Endothelial cell of umbilical vein (primary cell): ENCODE data around the gene USHBP1. TPM values are rescaled to one million over a fixed set of nuclear protein-coding genes. Genes with fewer than 3 reads are reported as not detected.

Experiments
- BruUV-seq: library from RNA; stranded (reverse); fragments of 400-500 nt; replicated peaks from 2 replicates; lab custom pipeline; 2021; lab: Mats Ljungman, UMichigan
- CTCF ChIA-PET: fragments of 300-600, 350-600 bp; sonication (Branson Sonifier 250); formaldehyde crosslinking; loops from one replicate; lab custom pipeline; 2021; ENCODE audit warnings: antibody characterized with exemption, inconsistent platforms; lab: Charles Lee
- POLR2A ChIA-PET: fragments of 300-600, 350-600 bp; sonication (Branson Sonifier 250); formaldehyde crosslinking; loops from one replicate; lab custom pipeline; 2021; ENCODE audit warnings: antibody characterized with exemption, inconsistent platforms; lab: Charles Lee
- DNase-seq: peaks from one replicate; pipeline ENCODE4 v3.0.0-alpha.2; 2011; ENCODE audit warnings: low read depth, low spot score
- FAIRE-seq: peaks from 2 replicates; lab custom pipeline; 2011; peaks lifted over from hg19 to GRCh38; lab: Jason Lieb, UNC
- H2AFZ ChIP-seq: 2 replicates; pipeline ENCODE4 v1.6.0; 2012; ENCODE audit warnings: low read depth, low read length, control low read depth, inconsistent platforms
- H3K27ac ChIP-seq: 2 replicates; pipeline ENCODE4 v1.5.1; 2011; ENCODE audit warnings: low read depth, mild to moderate bottlenecking, control low read depth, low read length, moderate library complexity; ENCODE audit not compliant: insufficient read depth
- H3K27me3 ChIP-seq, 2 experiments: 2 replicates each; pipeline versions ENCODE4 v1.6.0 to v1.6.1; 2011; ENCODE audit warnings: low read length in 2 of 2, mixed read lengths in 1 of 2; ENCODE audit not compliant: control insufficient read depth in 2 of 2, insufficient read depth in 2 of 2
- H3K36me3 ChIP-seq, 2 experiments: 2 replicates in 1 of 2; 3 replicates in 1 of 2; pipeline ENCODE4 v1.5.1; 2011; ENCODE audit warnings: low read length in 2 of 2, mild to moderate bottlenecking in 1 of 2, moderate library complexity in 1 of 2; ENCODE audit not compliant: control insufficient read depth in 2 of 2, insufficient read depth in 2 of 2; ENCODE audit errors: extremely low read depth in 1 of 2
- H3K4me1 ChIP-seq: 3 replicates; pipeline ENCODE4 v1.5.1; 2011; ENCODE audit warnings: mild to moderate bottlenecking, low read length; ENCODE audit not compliant: control insufficient read depth, insufficient read depth; ENCODE audit errors: extremely low read depth
- H3K4me2 ChIP-seq: 2 replicates; pipeline ENCODE4 v1.6.1; 2011; ENCODE audit warnings: low read length, control low read depth, mixed read lengths; ENCODE audit not compliant: insufficient read depth
- H3K4me3 ChIP-seq, 3 experiments: fragments of 200-600 bp in 1 of 3; sonication (generic), shearing (Covaris generic) in 1 of 3; replicated peaks in 1 of 3; 2 replicates each; pipeline ENCODE4 v1.5.1; 2011 to 2016; ENCODE audit warnings: control low read depth in 3 of 3, low read length in 3 of 3, mild to moderate bottlenecking in 2 of 3, inconsistent platforms in 1 of 3, low read depth in 1 of 3, moderate library complexity in 1 of 3; ENCODE audit not compliant: insufficient read depth in 1 of 3
- H3K79me2 ChIP-seq: 2 replicates; pipeline ENCODE4 v1.6.0; 2012; ENCODE audit warnings: low read length, inconsistent platforms; ENCODE audit not compliant: control insufficient read depth, insufficient read depth
- H3K9ac ChIP-seq: replicated peaks from 2 replicates; pipeline ENCODE3; 2011; ENCODE audit warnings: low read length, control low read depth; ENCODE audit not compliant: insufficient read depth; ENCODE audit errors: extremely low read depth
- H3K9me1 ChIP-seq: replicated peaks from 3 replicates; pipeline ENCODE4 v1.6.0; 2011; ENCODE audit warnings: mild to moderate bottlenecking, low read length; ENCODE audit not compliant: control insufficient read depth, insufficient read depth; ENCODE audit errors: extremely low read depth
- H3K9me3 ChIP-seq: replicated peaks from 2 replicates; pipeline ENCODE4 v1.5.1; 2012; ENCODE audit warnings: low read length, inconsistent platforms; ENCODE audit not compliant: control insufficient read depth, insufficient read depth
- H4K20me1 ChIP-seq: replicated peaks from 2 replicates; pipeline ENCODE3; 2011; ENCODE audit warnings: mild to moderate bottlenecking, low read length; ENCODE audit not compliant: control insufficient read depth, insufficient read depth; ENCODE audit errors: extremely low read depth
- EZH2 ChIP-seq: IDR thresholded peaks from 2 replicates; pipeline ENCODE4 v1.6.1; 2012; ENCODE audit warnings: borderline replicate concordance, low read depth, mild to moderate bottlenecking, moderate library complexity, low read length, inconsistent platforms; ENCODE audit not compliant: severe bottlenecking
- FOS ChIP-seq: IDR thresholded peaks from 2 replicates; pipeline ENCODE4 v1.6.1; 2011; ENCODE audit warnings: mild to moderate bottlenecking, low read length, moderate library complexity, borderline replicate concordance; ENCODE audit not compliant: insufficient read depth
- GATA2 ChIP-seq: IDR thresholded peaks from 2 replicates; pipeline ENCODE4 v1.7.0; 2011; ENCODE audit warnings: low read depth, mild to moderate bottlenecking, moderate library complexity, mixed read lengths, low read length; ENCODE audit not compliant: insufficient read length, insufficient read depth
- JUN ChIP-seq: IDR thresholded peaks from 2 replicates; pipeline ENCODE4 v1.6.1; 2011; ENCODE audit warnings: borderline replicate concordance, low read depth; ENCODE audit not compliant: insufficient read length, insufficient read depth
- MYC ChIP-seq: IDR thresholded peaks from one replicate; pipeline ENCODE4 v1.6.1; 2011; ENCODE audit warnings: mild to moderate bottlenecking, low read depth, low read length
- POLR2A ChIP-seq: IDR thresholded peaks from 2 replicates; pipeline ENCODE4 v1.6.1; 2012; ENCODE audit warnings: low read depth, mild to moderate bottlenecking, control low read depth, low read length
- POLR2AphosphoS5 ChIP-seq: IDR thresholded peaks from 2 replicates; pipeline ENCODE4 v1.6.1; 2012; ENCODE audit warnings: low read depth, mild to moderate bottlenecking, control low read depth, low read length, moderate library complexity; ENCODE audit not compliant: insufficient read depth
- dilution Hi-C: fragments of 300-500 bp; cut with MboI; formaldehyde crosslinking; loops from one replicate; pipeline ENCODE4 v1.15.0; 2019; ENCODE audit warnings: low sequenced_read_pairs; ENCODE audit not compliant: extremely low pct_ligation_motif_present
- intact Hi-C: fragments of 100-400 bp; cut with micrococcal nuclease; formaldehyde crosslinking; loops from one replicate; pipeline ENCODE4 v1.10.0; 2022
- polyA plus RNA-seq, 4 experiments: library from polyadenylated mRNA; depleted of rRNA in 3 of 4; stranded (reverse) in 3 of 4; unstranded in 1 of 4; fragments of >200 nt; gene quantifications; 2 replicates each; pipeline versions ENCODE4 v1.2.1 to v1.2.3, GENCODE V29; 2011 to 2012; ENCODE audit warnings: missing spikeins in 1 of 4
- total RNA-seq: library from RNA; stranded (reverse); gene quantifications from 2 replicates; pipeline ENCODE4 v1.2.3, GENCODE V29; 2021
- TF ChIP-seq, protein P1 (sequence below), 2 donors: IDR thresholded peaks; 1 replicate in 1 of 2; 2 replicates in 1 of 2; pipeline ENCODE4 v1.5.1; 2011; ENCODE audit warnings: low read length in 2 of 2, mild to moderate bottlenecking in 2 of 2, moderate library complexity in 2 of 2, control low read depth in 1 of 2, inconsistent platforms in 1 of 2, low read depth in 1 of 2; ENCODE audit not compliant: insufficient read depth in 1 of 2; ENCODE audit errors: extremely low read depth in 1 of 2

USHBP1 gene
- total and polyA plus RNA-seq, 2 donors (not counting 3 experiments of a cell fraction or from before 2014, with no cell fraction given): 14.8 to 20.4 TPM

DNA sequence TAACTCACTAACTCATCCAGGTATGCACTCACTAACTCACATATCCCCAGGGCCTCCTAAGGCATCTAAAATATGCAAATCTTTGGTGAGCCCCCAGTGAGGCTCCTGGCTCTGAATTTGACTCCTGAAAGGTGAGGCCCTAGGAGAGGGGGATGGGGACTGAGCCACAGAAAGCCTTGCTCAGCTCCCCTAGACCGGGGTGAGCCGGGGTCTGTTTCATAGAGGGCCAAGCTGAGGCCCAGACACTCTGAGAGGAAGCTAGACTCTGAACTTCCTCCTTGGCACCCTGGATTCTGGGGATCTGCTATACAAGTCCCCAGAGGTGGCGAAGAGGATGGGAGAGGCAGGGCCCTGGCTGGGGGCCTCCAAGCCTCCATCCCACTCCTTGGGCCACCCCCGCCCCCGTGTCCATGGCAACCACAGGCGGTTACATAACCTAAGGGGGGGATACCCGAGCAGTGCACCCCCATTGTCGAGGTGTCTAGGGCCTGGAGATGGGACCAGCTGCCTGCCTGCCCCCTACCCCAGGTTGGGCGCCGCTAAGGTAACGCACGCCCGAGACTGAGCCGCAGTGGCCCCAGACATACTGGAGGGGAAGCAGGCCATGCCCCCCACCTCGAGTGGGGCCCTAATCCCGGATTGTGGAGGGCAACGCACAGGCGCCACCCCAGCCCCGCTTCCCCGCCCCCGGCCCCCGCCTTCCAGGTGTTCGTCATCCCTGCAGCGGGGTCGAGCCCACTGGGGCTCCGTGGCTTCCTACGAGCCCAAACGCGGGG is 38.0 kb upstream of the USHBP1 start:
- dilution Hi-C loops: no loop called here
- Histone ChIP-seq H3K9ac (no peak overlapping the region), H3K79me2 (no peaks in the 10 kb centered on the region), H4K20me1 (no peaks in the 10 kb centered on the region), H3K27me3 (no peaks in the 10 kb centered on the region), H3K9me3 (no peaks in the 10 kb centered on the region), H3K4me3 (peak overlapping the region; percentile 31 to 46 (median 36)), H3K36me3 (no peaks in the 10 kb centered on the region), H2AFZ (peak overlapping the region; percentile 67), H3K27ac (no peak overlapping the region), H3K9me1 (no peaks in the 10 kb centered on the region), H3K4me2 (peak overlapping the region; percentile 42), H3K4me1 (peaks cover 9% of the 10 kb centered on the region)
- intact Hi-C loops: no loop called here
- ChIA-PET POLR2A (no interaction called here), CTCF (interaction anchor here (3.3 kb wide), 1 partner anchor 9 kb away, joined by 70 read pairs; no protein-coding TSS in a partner anchor)
- DNase-seq (no peak), FAIRE-seq (no peak)
- no TSS peak for BruUV-seq
- TF ChIP-seq, protein P1, sequence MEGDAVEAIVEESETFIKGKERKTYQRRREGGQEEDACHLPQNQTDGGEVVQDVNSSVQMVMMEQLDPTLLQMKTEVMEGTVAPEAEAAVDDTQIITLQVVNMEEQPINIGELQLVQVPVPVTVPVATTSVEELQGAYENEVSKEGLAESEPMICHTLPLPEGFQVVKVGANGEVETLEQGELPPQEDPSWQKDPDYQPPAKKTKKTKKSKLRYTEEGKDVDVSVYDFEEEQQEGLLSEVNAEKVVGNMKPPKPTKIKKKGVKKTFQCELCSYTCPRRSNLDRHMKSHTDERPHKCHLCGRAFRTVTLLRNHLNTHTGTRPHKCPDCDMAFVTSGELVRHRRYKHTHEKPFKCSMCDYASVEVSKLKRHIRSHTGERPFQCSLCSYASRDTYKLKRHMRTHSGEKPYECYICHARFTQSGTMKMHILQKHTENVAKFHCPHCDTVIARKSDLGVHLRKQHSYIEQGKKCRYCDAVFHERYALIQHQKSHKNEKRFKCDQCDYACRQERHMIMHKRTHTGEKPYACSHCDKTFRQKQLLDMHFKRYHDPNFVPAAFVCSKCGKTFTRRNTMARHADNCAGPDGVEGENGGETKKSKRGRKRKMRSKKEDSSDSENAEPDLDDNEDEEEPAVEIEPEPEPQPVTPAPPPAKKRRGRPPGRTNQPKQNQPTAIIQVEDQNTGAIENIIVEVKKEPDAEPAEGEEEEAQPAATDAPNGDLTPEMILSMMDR (IDR thresholded peaks at IDR 0.05; ENCODE audit: extremely low read depth in 1 of 2, insufficient read depth in 1 of 2, low read depth in 1 of 2, low read length in 2 of 2): no peak
- no peak for TF ChIP-seq GATA2
- TF ChIP-seq MYC: no peak
- TF ChIP-seq POLR2AphosphoS5: no peak
- TF ChIP-seq JUN: no peak
- no peak for TF ChIP-seq POLR2A
- no peak for TF ChIP-seq EZH2
- TF ChIP-seq FOS: no peak
